ENCODE results near the gene MBP.
A peak's percentile ranks its signal among the peaks of the same experiment; 100 is the strongest.
"Not testable (repeated sequence)": the region's sequence is repeated elsewhere in the genome, so short reads cannot be mapped to it uniquely, and the experiment has no call there.

Gene MBP

GRCh38 chr18:77006305-77007175 is 126.0 kb downstream of the MBP start:
- DNase-seq (ENCODE audit: low read depth in 2 of 2): no peak

DNA sequence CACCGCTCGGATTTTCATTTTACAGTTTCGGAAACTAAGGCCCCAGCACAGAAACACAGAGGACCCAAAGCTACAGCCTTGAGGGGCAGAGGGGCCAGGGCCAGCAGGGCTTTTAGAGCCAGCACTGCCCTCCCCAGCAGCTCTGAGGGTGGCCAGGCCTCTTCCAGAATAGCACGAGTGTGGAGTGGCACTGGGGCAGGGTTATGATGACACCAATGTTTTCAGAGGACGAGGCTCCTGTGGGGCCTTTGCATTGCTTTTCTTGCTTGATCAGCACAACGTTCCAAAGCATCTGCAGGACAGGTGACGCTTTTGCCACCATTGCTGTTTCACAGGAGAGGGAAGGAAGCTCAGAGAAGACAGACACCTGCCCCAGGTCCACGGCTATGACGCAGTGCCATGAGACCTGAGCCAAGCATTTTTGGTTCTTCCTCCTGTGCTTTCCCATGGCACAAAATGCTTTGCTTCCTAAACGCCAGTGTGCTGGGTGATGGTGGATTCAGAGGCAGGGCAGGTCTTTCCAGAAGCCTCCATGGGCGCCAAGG is 126.9 kb downstream of the MBP start:
- DNase-seq (ENCODE audit: low read depth in 2 of 2): no peak

DNA sequence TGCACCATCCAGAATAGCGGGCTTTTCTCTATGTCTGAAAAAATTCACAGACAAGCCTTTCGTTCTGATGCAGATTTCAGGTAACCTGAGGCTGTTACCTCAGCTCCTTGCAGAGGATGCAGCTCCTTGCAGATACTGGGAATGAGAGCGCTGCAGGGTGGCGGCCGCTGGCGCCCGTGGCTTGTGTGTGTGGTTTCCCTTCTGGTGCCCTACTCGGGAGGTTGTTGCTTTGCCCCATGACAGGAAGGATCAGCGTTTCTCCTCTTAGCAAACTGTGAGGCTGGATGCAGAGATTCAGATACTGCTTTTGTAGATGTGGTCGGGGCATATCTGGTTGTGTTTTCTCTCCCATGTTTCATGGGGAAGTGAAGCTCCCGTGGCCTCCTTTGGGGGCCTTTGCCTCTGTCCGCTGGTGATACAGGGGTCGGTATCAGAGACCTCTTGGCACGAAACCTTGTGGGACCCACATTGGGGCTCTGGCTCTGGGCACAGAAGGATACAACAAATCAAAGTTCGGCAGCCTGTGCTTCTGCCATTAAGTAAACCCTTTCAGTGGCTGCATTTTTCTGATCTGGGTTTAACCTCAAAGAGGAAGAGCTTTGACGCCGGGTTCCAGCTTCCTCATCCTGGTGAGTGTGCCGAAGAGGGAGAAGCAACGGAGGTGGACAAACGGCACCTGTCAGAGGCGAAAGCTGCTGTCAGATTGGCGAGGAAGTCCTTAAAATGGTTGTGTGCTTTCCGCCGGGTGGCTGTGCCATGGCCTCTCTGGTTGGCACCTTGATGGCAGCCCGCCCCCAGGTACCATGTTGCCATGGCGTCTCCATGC is 127.8 kb downstream of the MBP start:
- DNase-seq (ENCODE audit: low read depth in 2 of 2): no peak

DNA sequence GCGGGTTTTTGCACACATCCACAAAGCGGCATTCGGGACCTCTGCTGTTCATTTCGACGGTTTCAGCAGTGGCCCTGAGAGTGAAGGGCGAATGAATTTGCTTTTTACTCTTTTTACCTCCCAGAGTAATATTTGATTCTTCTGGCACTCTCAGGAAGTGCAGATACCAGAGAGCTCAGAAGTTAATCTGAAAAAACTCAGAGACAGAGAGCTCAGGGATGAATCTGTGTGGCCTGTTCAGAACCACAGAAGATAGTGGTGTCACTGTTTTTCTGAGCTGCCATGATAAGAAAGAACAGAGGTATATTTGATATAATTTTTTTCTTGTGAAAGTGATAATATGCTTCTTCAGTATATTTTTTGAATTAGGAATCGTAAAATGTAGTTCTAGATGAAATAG is 129.3 kb downstream of the MBP start:
- DNase-seq (ENCODE audit: low read depth in 2 of 2): no peak

GRCh38 chr18:77002496-77002895 is 130.1 kb downstream of the MBP start:
- DNase-seq (ENCODE audit: low read depth in 2 of 2): no peak

DNA sequence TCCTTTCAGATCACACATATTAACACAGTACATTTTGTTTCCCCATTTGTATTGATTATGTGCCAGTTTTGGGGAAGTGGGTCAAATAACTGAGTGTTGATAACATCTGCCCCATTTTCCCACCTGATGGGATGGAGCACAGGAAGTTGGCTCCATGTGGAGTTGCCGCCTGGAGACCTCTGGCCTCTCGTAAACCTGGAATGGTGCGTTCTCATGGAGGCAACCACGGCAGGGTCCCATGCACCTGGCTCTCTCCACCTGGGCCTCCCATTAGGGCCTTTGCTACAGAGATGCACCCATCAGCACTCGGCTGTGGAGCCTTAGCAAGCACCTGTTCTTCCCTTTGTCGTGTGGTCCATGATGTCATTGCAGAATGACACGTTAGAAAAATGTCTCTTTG is 130.6 kb downstream of the MBP start:
- DNase-seq (ENCODE audit: low read depth in 2 of 2): no peak

- no peak for DNase-seq (ENCODE audit: low read depth in 2 of 2)
Measured at GRCh38 chr18:77001041-77001440, 131.5 kb downstream of the MBP start.

DNA sequence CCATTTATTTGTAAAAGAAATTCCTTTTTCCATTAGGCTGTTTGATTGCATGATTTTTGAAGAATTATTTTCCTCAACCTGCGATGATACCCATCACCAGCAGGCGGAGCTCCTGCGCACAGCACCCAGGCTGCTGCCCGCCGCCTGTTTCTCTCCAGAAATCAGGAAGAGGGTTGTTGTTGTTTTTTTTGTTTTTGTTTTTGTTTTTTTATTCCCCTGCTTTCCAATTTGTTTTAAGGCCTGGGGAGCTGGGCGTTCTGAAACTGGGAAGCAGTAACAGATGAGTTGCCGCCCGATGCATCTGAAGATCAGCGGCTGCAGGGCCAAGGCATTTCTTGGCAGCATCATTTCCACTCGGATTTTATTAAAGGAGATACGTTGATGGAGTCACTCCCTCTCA is 132.1 kb downstream of the MBP start:
- DNase-seq (ENCODE audit: low read depth in 2 of 2): peak in 1 of 2 experiments; percentile 4

GRCh38 chr18:76999077-76999476 is 133.5 kb downstream of the MBP start:
- no peak for DNase-seq (ENCODE audit: low read depth in 2 of 2)

DNA sequence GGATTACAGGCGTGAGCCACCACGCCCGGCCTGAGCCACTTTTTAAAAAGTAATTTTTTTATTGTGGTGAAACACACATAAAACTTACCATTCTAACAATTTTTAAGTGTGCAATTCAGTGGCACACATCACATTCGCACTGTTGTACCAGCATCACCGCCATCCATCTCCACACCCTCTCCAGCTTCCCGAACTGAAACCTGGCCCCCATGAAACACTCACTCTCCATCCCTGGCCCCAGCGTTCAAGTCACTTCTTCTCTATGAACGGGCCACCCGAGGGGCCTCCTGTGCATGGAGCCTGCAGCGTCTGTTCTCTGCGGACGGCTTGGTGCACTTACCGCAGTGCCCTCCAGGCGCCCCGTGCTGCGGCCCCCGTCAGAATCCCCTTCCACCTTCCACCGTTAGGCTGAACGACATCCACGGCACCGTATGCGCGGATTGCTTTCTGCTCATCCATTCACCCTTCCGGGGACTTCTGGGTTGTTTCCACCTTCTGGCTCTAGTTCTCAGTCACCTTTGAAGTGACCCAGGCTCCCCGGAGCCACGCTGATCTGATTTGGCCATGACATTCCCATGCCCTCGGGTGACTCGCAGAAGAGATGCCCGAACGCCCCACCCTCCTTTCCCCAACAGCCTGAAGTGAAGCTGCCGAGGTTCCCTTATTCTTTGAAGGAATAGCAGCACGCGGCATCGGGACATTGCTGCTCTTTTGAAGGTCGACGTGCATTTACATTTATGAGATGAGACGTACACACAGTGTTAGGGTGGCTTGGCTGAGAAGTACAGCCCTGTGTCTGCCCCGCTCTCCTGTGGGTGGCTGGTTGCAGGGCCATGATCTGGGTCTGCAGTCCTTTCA is 134.4 kb downstream of the MBP start:
- DNase-seq (ENCODE audit: low read depth in 2 of 2): no peak

- DNase-seq (ENCODE audit: low read depth in 2 of 2): no peak
Measured at GRCh38 chr18:76996429-76996828, 136.2 kb downstream of the MBP start.

DNA sequence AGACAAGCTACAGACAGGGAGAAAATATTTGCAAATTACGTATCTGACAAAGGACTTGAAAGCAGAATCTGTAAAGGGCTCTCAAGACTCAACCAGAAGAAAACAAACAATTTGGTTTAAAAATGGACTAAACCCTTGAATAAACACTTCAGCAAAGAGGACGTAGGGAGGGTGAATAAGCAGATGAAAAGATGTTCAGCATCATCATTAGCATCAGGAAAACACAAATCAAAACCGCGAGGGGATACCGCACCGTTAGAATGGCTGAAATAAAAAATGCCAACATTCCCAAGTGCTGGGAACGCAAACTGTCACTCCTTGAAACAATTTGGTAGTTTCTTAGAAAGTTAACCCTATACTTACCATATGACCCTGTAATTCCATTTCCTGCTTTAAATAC is 136.7 kb downstream of the MBP start:
- DNase-seq (ENCODE audit: low read depth in 2 of 2): no peak

GRCh38 chr18:76994086-76994654 is 138.4 kb downstream of the MBP start:
- no peak for DNase-seq (ENCODE audit: low read depth in 2 of 2)

DNA sequence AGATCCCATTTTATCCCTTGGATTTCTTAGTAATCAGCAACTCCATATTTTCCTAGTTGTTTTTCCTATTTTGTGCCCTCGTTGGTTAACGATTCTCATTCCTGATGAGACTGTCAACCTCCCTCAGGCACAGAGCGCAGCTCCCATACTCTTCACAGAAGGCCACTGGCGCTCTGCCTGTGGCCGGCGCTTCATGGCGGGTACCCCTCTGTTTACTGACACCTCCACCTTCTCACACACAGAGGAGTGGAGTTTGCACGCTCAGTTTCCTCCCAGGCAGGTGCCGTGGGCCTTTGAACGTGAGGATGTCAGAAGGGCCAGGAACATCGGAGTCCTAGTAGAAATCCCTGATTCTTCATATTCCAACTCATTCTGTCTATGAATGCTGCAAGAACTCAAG is 139.0 kb downstream of the MBP start:
- no peak for DNase-seq (ENCODE audit: low read depth in 2 of 2)

DNA sequence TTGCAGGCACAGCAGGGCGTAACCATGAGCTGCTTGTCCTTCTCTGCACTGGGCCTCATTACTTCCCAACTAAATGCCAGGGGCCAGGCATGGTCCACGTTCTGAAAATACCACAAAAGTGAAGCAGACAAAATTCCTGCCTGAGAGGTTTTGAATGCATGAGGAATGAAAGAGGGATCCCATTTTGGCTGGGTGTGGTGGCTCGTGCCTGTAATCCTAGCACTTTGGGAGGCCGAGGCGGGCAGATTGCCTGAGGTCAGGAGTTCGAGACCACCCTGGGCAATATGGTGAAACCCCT is 139.5 kb downstream of the MBP start:
- DNase-seq (ENCODE audit: low read depth in 2 of 2): no peak

DNA sequence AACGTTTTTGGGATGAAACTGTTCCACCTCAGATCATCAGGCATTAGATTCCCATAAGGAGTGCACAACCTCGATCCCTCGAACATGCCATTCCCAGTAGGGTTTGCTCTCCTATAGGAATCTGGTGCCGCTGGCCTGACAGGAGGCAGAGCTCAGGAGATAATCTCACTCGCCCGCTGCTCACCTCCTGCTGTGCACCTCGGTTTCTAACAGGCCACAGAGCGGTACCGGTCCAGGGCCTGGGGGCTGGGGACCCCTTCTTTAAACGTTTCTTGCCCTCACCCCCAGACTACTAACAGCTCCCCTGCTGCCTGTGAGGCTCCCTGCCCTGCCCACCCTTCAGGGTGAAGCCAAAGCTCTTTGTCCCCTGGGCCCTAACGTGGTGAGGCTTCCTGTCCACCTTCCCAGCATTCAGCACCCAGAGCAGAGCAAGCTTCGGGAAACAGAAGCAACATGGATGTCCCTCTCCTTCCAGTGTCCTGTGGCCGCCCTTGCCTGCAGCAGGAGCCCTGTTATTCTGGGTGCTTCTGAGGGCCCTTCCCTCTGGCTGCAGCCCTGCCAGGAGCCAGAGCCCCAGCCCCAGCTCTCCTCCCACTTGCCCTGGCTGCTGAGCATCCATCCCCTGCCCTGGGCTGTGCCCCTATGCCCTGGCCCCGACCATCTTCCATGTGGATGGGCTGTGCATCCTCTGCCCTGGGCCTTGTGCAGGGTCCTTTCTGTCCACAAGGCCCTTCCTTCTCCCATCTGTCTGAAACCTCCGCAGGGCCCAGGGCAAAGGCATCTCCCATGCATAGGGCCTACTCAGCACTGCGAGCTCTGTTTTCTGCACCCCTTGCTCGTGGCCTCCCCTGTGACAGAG is 140.1 kb downstream of the MBP start:
- no peak for DNase-seq (ENCODE audit: low read depth in 2 of 2)

DNA sequence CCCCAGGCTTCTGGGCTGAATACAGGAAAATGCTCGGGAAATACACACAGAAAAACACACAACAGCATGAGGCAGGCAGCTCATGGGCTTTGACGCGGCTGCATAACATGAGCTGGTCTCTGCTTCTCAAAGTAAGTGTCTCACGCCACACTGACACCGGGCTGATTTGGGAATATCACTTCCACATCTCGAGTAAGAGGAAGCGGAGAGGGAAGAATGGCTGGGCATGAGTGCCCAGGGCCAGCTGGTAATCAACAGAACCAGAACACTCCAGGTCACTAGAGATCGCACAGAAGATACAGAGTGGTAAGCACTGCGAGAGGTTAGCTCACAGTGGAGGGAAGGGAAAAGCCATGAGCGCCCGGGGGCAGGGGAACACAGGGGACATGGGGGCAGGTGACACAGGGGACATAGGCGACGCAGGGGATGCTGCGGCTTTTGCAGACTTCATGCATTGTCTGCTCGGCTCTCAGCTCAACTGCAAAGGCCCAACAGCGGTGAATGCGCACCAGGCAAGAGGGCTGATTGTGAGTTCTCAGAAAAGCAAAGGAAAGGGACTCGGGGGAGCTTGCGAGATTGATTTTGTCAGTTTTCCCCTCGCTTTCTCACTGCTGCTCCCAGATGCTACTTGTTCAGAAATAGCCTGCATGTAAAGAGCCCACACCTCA is 141.4 kb downstream of the MBP start:
- no peak for DNase-seq (ENCODE audit: low read depth in 2 of 2)

GRCh38 chr18:76990343-76991020 is 142.1 kb downstream of the MBP start:
- DNase-seq (ENCODE audit: low read depth in 2 of 2): not testable (repeated sequence)

DNA sequence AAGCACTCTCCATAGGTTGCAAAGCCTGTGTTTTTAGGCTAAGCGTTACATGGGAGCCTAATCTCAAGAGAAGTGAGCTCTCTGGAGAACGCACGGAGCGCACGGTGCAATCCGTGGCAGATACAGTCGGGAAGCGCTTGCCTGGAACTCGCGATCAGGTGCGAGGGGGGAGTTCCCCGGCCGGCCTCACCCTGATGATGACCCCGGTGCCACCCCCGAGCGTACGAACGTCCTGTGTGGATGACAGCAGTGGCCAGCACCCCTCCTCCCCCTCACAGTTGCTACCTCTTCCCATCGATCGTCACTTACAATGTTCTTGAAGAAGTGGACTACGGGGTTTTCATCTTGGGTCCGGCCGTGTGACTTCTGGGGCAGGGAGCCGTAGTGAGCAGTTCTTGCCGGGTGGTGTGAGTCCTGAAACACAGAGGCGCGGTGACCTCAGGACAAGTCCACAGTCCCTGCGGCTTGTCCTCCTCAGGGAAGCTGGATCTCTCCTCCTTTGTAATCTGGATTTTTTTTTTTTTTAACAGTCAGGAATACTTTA is 142.9 kb downstream of the MBP start:
- no peak for DNase-seq (ENCODE audit: low read depth in 2 of 2)

Data from fibroblast of skin of left quadriceps (primary cell).